Measurements from ENCODE around the gene LYST. TPM values are rescaled to one million over a fixed set of nuclear protein-coding genes. Genes with fewer than 3 reads are reported as not detected.

LYST gene
- total and polyA plus RNA-seq, 2 of the 4 experiments (the other 2 are of a cell fraction) = 2.2 to 7.2 TPM

- Histone ChIP-seq H2AK9ac (replicated peaks; ENCODE audit: low read depth, low read length, poor library complexity) (no peak overlapping the region), H3K36me3 (ENCODE audit: control insufficient read depth, insufficient read depth, low read length) (peaks cover 6% of the 10 kb centered on the region), H3K4me1 (ENCODE audit: control insufficient read depth, insufficient read depth, low read length) (no peaks in the 10 kb centered on the region), H3K18ac (ENCODE audit: low read depth, low read length) (no peak overlapping the region), H4K5ac (ENCODE audit: low read depth, low read length) (no peak overlapping the region), H4K8ac (ENCODE audit: low read depth in 2 of 2, low read length in 2 of 2) (no peak overlapping the region), H4K91ac (ENCODE audit: insufficient read depth, low read depth, low read length) (no peak overlapping the region), H3K79me1 (ENCODE audit: low read depth in 1 of 2, low read length in 2 of 2) (no peaks in the 10 kb centered on the region), H3K56ac (ENCODE audit: extremely low read depth, insufficient read depth, low read length) (no peak overlapping the region), H3K9ac (ENCODE audit: low read depth, low read length) (no peak overlapping the region), H3K27me3 (ENCODE audit: control insufficient read depth, insufficient read depth, low read length) (no peaks in the 10 kb centered on the region), H3K9me3 (ENCODE audit: control insufficient read depth, insufficient read depth, low read length) (peaks cover 8% of the 10 kb centered on the region), H2BK20ac (ENCODE audit: low read depth, low read length) (no peak overlapping the region), H2AK5ac (ENCODE audit: low read depth, low read length) (no peak overlapping the region), H3K9me1 (ENCODE audit: insufficient read depth, low read length) (peaks cover 8% of the 10 kb centered on the region; the same call in 1 of the 2 replicates), H2BK15ac (ENCODE audit: low read depth, low read length) (no peak overlapping the region), H2BK5ac (ENCODE audit: low read depth, low read length, poor library complexity, severe bottlenecking) (no peak overlapping the region), H2BK120ac (ENCODE audit: low read depth, low read length) (no peak overlapping the region), H3K4ac (ENCODE audit: low read depth, low read length) (no peak overlapping the region), H3K23ac (ENCODE audit: low read depth, low read length) (no peak overlapping the region), H3K14ac (replicated peaks; ENCODE audit: low read depth, low read length) (no peak overlapping the region), H2AFZ (replicated peaks; ENCODE audit: low read length, poor library complexity) (no peak overlapping the region), H3K4me2 (ENCODE audit: low read depth, low read length) (no peak overlapping the region), H3K27ac (ENCODE audit: insufficient read depth, low read length) (no peak overlapping the region), H3K4me3 (ENCODE audit: insufficient read depth, low read depth, low read length) (no peak overlapping the region), H4K20me1 (ENCODE audit: insufficient read depth, low read length) (no peaks in the 10 kb centered on the region)
- CTCF ChIA-PET = interaction anchor here (0.9 kb wide), 1 partner anchor 19 kb away, joined by 3 read pairs; no protein-coding TSS in a partner anchor
- 33% methylated on average over 1 of the region's 3 CpGs; no CpG with 5 or more reads in 1 of the 2 experiments for WGBS, 2 experiments (ENCODE audit: extremely low coverage in 2 of 2, insufficient read length in 1 of 2)
- no TSS peak for BruUV-seq (replicated peaks)
- dilution Hi-C loops (cut with HindIII; ENCODE audit: low sequenced_read_pairs, unreplicated experiment) (no loop called here), intact Hi-C loops (cut with micrococcal nuclease) (no loop called here), in situ Hi-C loops (cut with MboI; ENCODE audit: low sequenced_read_pairs) (no loop called here)
- TF ChIP-seq BHLHE40 (IDR thresholded peaks at IDR 0.05; ENCODE audit: low read depth, low read length) (no peak), ELK1 (IDR thresholded peaks at IDR 0.05; ENCODE audit: borderline replicate concordance, low read depth, low read length) (no peak), NFE2L2 (IDR thresholded peaks at IDR 0.05; ENCODE audit: low read depth, low read length) (no peak), CTCF (conservative IDR thresholded peaks at IDR 0.05; ENCODE audit: low read depth, low read length) (no peak), CHD1 (IDR thresholded peaks at IDR 0.05; ENCODE audit: low read depth, low read length) (no peak), RCOR1 (IDR thresholded peaks at IDR 0.05; ENCODE audit: insufficient replicate concordance, low read length) (no peak), MXI1 (IDR thresholded peaks at IDR 0.05; ENCODE audit: borderline replicate concordance, low read depth, low read length) (no peak), MAFK (IDR thresholded peaks at IDR 0.05; ENCODE audit: low read depth, low read length) (no peak), RFX5 (IDR thresholded peaks at IDR 0.05; ENCODE audit: low read depth, low read length) (no peak), CEBPB (IDR thresholded peaks at IDR 0.05; ENCODE audit: low read depth, low read length) (no peak), SMC3 (IDR thresholded peaks at IDR 0.05; ENCODE audit: low read depth, low read length) (no peak), MAZ (IDR thresholded peaks at IDR 0.05; ENCODE audit: borderline replicate concordance, low read depth, low read length) (no peak), FOS (IDR thresholded peaks at IDR 0.05; ENCODE audit: low read depth, low read length) (no peak), USF2 (IDR thresholded peaks at IDR 0.05; ENCODE audit: low read depth, low read length) (no peak), RAD21 (IDR thresholded peaks at IDR 0.05; ENCODE audit: low read length) (no peak), POLR2A (IDR thresholded peaks at IDR 0.05; ENCODE audit: low read depth, low read length) (no peak)
- ATAC-seq (ENCODE audit: low read depth) (no peak), DNase-seq (no peak)
- POLR2A ChIA-PET (ENCODE audit: unreplicated experiment) = no interaction called here
Measured at GRCh38 chr1:235679644-235680043, 187.1 kb downstream of the LYST start.

All from IMR-90 (cell line).